ENCODE measurements around the gene CELF4. TPM values are rescaled to one million over a fixed set of nuclear protein-coding genes. Genes with fewer than 3 reads are reported as not detected.

The CELF4 gene
- total RNA-seq, 1 experiment from 2014 or later = not detected

GRCh38 chr18:37457341-37457740 lies 108.3 kb downstream of the CELF4 start:
- no peak for ATAC-seq
- Histone ChIP-seq H3K27ac (ENCODE audit: low read length) (no peak overlapping the region), H3K4me1 (ENCODE audit: control insufficient read depth, insufficient read depth, low read length) (no peaks in the 10 kb centered on the region), H3K36me3 (ENCODE audit: control insufficient read depth, insufficient read depth, low read length) (no peaks in the 10 kb centered on the region), H3K9me3 (ENCODE audit: control insufficient read depth, insufficient read depth, low read depth, low read length) (no peaks in the 10 kb centered on the region), H3K27me3 (ENCODE audit: control insufficient read depth, insufficient read depth, low read length) (peaks cover 2% of the 10 kb centered on the region; the same call in 1 of the 2 replicates), H3K4me3 (ENCODE audit: low read depth in 2 of 2, low read length in 2 of 2) (no peak overlapping the region)
- CTCF ChIA-PET = no interaction called here
- intact Hi-C loops (cut with micrococcal nuclease; ENCODE audit: unreplicated experiment) (no loop called here), in situ Hi-C loops (cut with HindIII; ENCODE audit: low pct_unique_long_range_greater_than_20kb, low sequenced_read_pairs) (no loop called here)
- TF ChIP-seq SIN3A (IDR thresholded peaks at IDR 0.05; ENCODE audit: borderline replicate concordance, insufficient read depth, low read depth, low read length) (no peak), TCF7L2 (IDR thresholded peaks at IDR 0.05; ENCODE audit: low read depth, low read length) (no peak), POLR2AphosphoS5 (IDR thresholded peaks at IDR 0.05; ENCODE audit: low read depth, low read length) (no peak)
- TF ChIP-seq, protein P1, sequence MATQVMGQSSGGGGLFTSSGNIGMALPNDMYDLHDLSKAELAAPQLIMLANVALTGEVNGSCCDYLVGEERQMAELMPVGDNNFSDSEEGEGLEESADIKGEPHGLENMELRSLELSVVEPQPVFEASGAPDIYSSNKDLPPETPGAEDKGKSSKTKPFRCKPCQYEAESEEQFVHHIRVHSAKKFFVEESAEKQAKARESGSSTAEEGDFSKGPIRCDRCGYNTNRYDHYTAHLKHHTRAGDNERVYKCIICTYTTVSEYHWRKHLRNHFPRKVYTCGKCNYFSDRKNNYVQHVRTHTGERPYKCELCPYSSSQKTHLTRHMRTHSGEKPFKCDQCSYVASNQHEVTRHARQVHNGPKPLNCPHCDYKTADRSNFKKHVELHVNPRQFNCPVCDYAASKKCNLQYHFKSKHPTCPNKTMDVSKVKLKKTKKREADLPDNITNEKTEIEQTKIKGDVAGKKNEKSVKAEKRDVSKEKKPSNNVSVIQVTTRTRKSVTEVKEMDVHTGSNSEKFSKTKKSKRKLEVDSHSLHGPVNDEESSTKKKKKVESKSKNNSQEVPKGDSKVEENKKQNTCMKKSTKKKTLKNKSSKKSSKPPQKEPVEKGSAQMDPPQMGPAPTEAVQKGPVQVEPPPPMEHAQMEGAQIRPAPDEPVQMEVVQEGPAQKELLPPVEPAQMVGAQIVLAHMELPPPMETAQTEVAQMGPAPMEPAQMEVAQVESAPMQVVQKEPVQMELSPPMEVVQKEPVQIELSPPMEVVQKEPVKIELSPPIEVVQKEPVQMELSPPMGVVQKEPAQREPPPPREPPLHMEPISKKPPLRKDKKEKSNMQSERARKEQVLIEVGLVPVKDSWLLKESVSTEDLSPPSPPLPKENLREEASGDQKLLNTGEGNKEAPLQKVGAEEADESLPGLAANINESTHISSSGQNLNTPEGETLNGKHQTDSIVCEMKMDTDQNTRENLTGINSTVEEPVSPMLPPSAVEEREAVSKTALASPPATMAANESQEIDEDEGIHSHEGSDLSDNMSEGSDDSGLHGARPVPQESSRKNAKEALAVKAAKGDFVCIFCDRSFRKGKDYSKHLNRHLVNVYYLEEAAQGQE (IDR thresholded peaks at IDR 0.05; ENCODE audit: insufficient read depth in 1 of 2, low read depth in 2 of 2, low read length in 1 of 2) = no peak
- TF ChIP-seq, protein P2, sequence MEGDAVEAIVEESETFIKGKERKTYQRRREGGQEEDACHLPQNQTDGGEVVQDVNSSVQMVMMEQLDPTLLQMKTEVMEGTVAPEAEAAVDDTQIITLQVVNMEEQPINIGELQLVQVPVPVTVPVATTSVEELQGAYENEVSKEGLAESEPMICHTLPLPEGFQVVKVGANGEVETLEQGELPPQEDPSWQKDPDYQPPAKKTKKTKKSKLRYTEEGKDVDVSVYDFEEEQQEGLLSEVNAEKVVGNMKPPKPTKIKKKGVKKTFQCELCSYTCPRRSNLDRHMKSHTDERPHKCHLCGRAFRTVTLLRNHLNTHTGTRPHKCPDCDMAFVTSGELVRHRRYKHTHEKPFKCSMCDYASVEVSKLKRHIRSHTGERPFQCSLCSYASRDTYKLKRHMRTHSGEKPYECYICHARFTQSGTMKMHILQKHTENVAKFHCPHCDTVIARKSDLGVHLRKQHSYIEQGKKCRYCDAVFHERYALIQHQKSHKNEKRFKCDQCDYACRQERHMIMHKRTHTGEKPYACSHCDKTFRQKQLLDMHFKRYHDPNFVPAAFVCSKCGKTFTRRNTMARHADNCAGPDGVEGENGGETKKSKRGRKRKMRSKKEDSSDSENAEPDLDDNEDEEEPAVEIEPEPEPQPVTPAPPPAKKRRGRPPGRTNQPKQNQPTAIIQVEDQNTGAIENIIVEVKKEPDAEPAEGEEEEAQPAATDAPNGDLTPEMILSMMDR (IDR thresholded peaks at IDR 0.05) = no peak
- DNase-seq (ENCODE audit: low read depth, low spot score) = no peak
- no TSS peak for BruUV-seq (replicated peaks)
- POLR2A ChIA-PET = no interaction called here

DNA sequence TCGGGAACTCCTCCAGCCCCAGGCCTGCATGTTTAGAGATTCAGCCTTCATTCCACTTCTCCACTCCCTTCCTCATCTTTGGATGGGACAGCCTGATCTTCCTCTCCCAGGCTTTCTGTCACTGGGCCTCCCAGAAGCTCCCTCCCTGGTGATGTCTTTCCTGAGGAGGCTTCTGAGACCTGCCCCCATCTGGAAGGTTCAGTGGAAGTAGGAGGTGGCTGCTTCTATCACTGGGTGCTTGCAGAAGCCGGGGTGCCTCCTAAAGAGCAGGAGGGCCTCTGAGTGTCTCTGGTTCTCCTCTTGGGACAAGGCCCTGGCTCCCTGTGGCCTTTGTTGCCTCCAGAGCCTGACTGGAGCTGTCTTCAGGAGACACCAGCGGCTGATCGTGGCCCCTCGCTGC lies 108.7 kb downstream of the CELF4 start:
- Histone ChIP-seq H3K4me1 (ENCODE audit: control insufficient read depth, insufficient read depth, low read length) (no peaks in the 10 kb centered on the region), H3K27ac (ENCODE audit: low read length) (no peak overlapping the region), H3K4me3 (ENCODE audit: low read depth in 2 of 2, low read length in 2 of 2) (no peak overlapping the region), H3K36me3 (ENCODE audit: control insufficient read depth, insufficient read depth, low read length) (no peaks in the 10 kb centered on the region), H3K9me3 (ENCODE audit: control insufficient read depth, insufficient read depth, low read depth, low read length) (no peaks in the 10 kb centered on the region), H3K27me3 (ENCODE audit: control insufficient read depth, insufficient read depth, low read length) (peaks cover 2% of the 10 kb centered on the region; the same call in 1 of the 2 replicates)
- in situ Hi-C loops (cut with HindIII; ENCODE audit: low pct_unique_long_range_greater_than_20kb, low sequenced_read_pairs) = no loop called here
- ChIA-PET POLR2A (no interaction called here), CTCF (no interaction called here)
- no TSS peak for BruUV-seq (replicated peaks)
- intact Hi-C loops (cut with micrococcal nuclease; ENCODE audit: unreplicated experiment) = no loop called here
- DNase-seq (ENCODE audit: low read depth, low spot score) (no peak), ATAC-seq (no peak)
- TF ChIP-seq SIN3A (IDR thresholded peaks at IDR 0.05; ENCODE audit: borderline replicate concordance, insufficient read depth, low read depth, low read length) (no peak), TCF7L2 (IDR thresholded peaks at IDR 0.05; ENCODE audit: low read depth, low read length) (no peak), POLR2AphosphoS5 (IDR thresholded peaks at IDR 0.05; ENCODE audit: low read depth, low read length) (no peak)
- TF ChIP-seq, protein P1 (IDR thresholded peaks at IDR 0.05; ENCODE audit: insufficient read depth in 1 of 2, low read depth in 2 of 2, low read length in 1 of 2) = no peak
- TF ChIP-seq, protein P2 (IDR thresholded peaks at IDR 0.05) = no peak
